Activated CD4-positive, alpha-beta memory T cell treated with anti-CD3 and anti-CD28 coated beads for 36 hours (primary cell): ENCODE data around the gene TIGD1. TPM values are rescaled to one million over a fixed set of nuclear protein-coding genes. Genes with fewer than 3 reads are reported as not detected.
"Not testable (repeated sequence)": the region's sequence is repeated elsewhere in the genome, so short reads cannot be mapped to it uniquely, and the experiment has no call there.

Source experiments
- CTCF ChIA-PET: fragments of 350-600 bp; sonication (Branson Sonifier 250); formaldehyde crosslinking; loops from one replicate; lab custom pipeline; 2021; ENCODE audit warnings: antibody characterized with exemption, inconsistent platforms; lab: Charles Lee
- POLR2A ChIA-PET: fragments of 350-600 bp; sonication (Branson Sonifier 250); formaldehyde crosslinking; loops from one replicate; lab custom pipeline; 2021; ENCODE audit warnings: antibody characterized with exemption; lab: Charles Lee
- DNase-seq: peaks from one replicate; pipeline ENCODE4 v3.0.0-alpha.2; 2020
- H3K27ac Mint-ChIP-seq: one replicate; pipeline ENCODE4 v1.8.0; 2021; ENCODE audit warnings: mixed read lengths
- H3K27me3 Mint-ChIP-seq: one replicate; pipeline ENCODE4 v1.8.0; 2021; ENCODE audit warnings: mixed read lengths
- H3K36me3 Mint-ChIP-seq: one replicate; pipeline ENCODE4 v1.8.0; 2021; ENCODE audit warnings: mixed read lengths
- H3K4me1 Mint-ChIP-seq: one replicate; pipeline ENCODE4 v1.8.0; 2021; ENCODE audit warnings: low read depth, mixed read lengths
- H3K4me3 Mint-ChIP-seq: one replicate; pipeline ENCODE4 v1.8.0; 2021; ENCODE audit warnings: mild to moderate bottlenecking, mixed read lengths
- H3K9me3 Mint-ChIP-seq: one replicate; pipeline ENCODE4 v1.8.0; 2021; ENCODE audit warnings: mixed read lengths
- intact Hi-C: fragments of 100-400 bp; cut with micrococcal nuclease; formaldehyde crosslinking; loops from one replicate; pipeline ENCODE4 v1.15.1; 2023
- total RNA-seq, 2 experiments: library from RNA; stranded (reverse); gene quantifications; one replicate each; pipeline ENCODE4 v1.2.3, GENCODE V29; 2021

TIGD1 gene
- total RNA-seq, 2 experiments from 2014 or later = 5.8 to 7.2 TPM

GRCh38 chr2:232580648-232580981 is 30.3 kb upstream of the TIGD1 start:
- peaks cover 8% of the 10 kb centered on the region for H3K4me1 Mint-ChIP-seq
- H3K27me3 Mint-ChIP-seq = no peaks in the 10 kb centered on the region
- H3K9me3 Mint-ChIP-seq = peaks cover 4% of the 10 kb centered on the region
- POLR2A ChIA-PET = no interaction called here
- CTCF ChIA-PET = interaction anchor here (0.9 kb wide), 1 partner anchor 57 kb away, joined by 3 read pairs; no protein-coding TSS in a partner anchor
- H3K27ac Mint-ChIP-seq = no peak overlapping the region
- peaks cover 42% of the 10 kb centered on the region for H3K36me3 Mint-ChIP-seq
- no peak overlapping the region for H3K4me3 Mint-ChIP-seq
- intact Hi-C loops = no loop called here
- no peak for DNase-seq

- Mint-ChIP-seq H3K36me3 (peaks cover 44% of the 10 kb centered on the region), H3K4me1 (peaks cover 8% of the 10 kb centered on the region), H3K4me3 (no peak overlapping the region), H3K9me3 (peaks cover 4% of the 10 kb centered on the region), H3K27me3 (no peaks in the 10 kb centered on the region), H3K27ac (no peak overlapping the region)
- no peak for DNase-seq
- ChIA-PET CTCF (interaction anchor here (0.7 to 1.6 kb wide), 2 partner anchors 33 to 78 kb away, joined by 3 read pairs; no protein-coding TSS in a partner anchor), POLR2A (interaction anchor here (0.5 kb wide), 1 partner anchor 11 kb away, joined by 3 read pairs; no protein-coding TSS in a partner anchor)
- intact Hi-C loops = no loop called here
These were observed 28.3 kb upstream of the TIGD1 start for GRCh38 chr2:232578626-232579025.

GRCh38 chr2:232577841-232578240 is 27.5 kb upstream of the TIGD1 start:
- POLR2A ChIA-PET = no interaction called here
- CTCF ChIA-PET = interaction anchor here (1.6 kb wide), 1 partner anchor 33 kb away, joined by 3 read pairs; no protein-coding TSS in a partner anchor

GRCh38 chr2:232576995-232577394 is 26.6 kb upstream of the TIGD1 start:
- peaks cover 31% of the 10 kb centered on the region for H3K36me3 Mint-ChIP-seq
- H3K4me1 Mint-ChIP-seq = peaks cover 8% of the 10 kb centered on the region
- H3K9me3 Mint-ChIP-seq = no peaks in the 10 kb centered on the region
- intact Hi-C loops = no loop called here
- ChIA-PET CTCF (no interaction called here), POLR2A (no interaction called here)
- H3K27ac Mint-ChIP-seq = no peak overlapping the region
- no peak overlapping the region for H3K4me3 Mint-ChIP-seq
- no peaks in the 10 kb centered on the region for H3K27me3 Mint-ChIP-seq
- no peak for DNase-seq

More at GRCh38 chr2:232577841-232578240, 27.5 kb upstream of the TIGD1 start:
- H3K27me3 Mint-ChIP-seq = no peaks in the 10 kb centered on the region
- DNase-seq = no peak
- peaks cover 39% of the 10 kb centered on the region for H3K36me3 Mint-ChIP-seq
- no peak overlapping the region for H3K27ac Mint-ChIP-seq
- peaks cover 8% of the 10 kb centered on the region for H3K4me1 Mint-ChIP-seq
- H3K9me3 Mint-ChIP-seq = no peaks in the 10 kb centered on the region
- intact Hi-C loops = no loop called here
- no peak overlapping the region for H3K4me3 Mint-ChIP-seq

GRCh38 chr2:232575404-232575746 is 25.0 kb upstream of the TIGD1 start:
- no peaks in the 10 kb centered on the region for H3K27me3 Mint-ChIP-seq
- no peak overlapping the region for H3K27ac Mint-ChIP-seq
- CTCF ChIA-PET = no interaction called here
- intact Hi-C loops = no loop called here
- H3K36me3 Mint-ChIP-seq = peaks cover 24% of the 10 kb centered on the region
- H3K9me3 Mint-ChIP-seq = no peaks in the 10 kb centered on the region
- H3K4me1 Mint-ChIP-seq = peaks cover 6% of the 10 kb centered on the region
- DNase-seq = no peak
- POLR2A ChIA-PET = no interaction called here
- no peak overlapping the region for H3K4me3 Mint-ChIP-seq

GRCh38 chr2:232574674-232575403 is 24.5 kb upstream of the TIGD1 start:
- no peaks in the 10 kb centered on the region for H3K27me3 Mint-ChIP-seq
- H3K27ac Mint-ChIP-seq = no peak overlapping the region
- intact Hi-C loops = no loop called here
- H3K4me1 Mint-ChIP-seq = peaks cover under 1% of the 10 kb centered on the region
- peaks cover 21% of the 10 kb centered on the region for H3K36me3 Mint-ChIP-seq
- POLR2A ChIA-PET = no interaction called here
- no peak overlapping the region for H3K4me3 Mint-ChIP-seq
- CTCF ChIA-PET = no interaction called here
- DNase-seq = no peak
- no peaks in the 10 kb centered on the region for H3K9me3 Mint-ChIP-seq

- Mint-ChIP-seq H3K27ac (no peak overlapping the region), H3K4me1 (no peaks in the 10 kb centered on the region), H3K4me3 (no peak overlapping the region), H3K9me3 (no peaks in the 10 kb centered on the region), H3K27me3 (no peaks in the 10 kb centered on the region), H3K36me3 (peaks cover 26% of the 10 kb centered on the region)
- intact Hi-C loops = no loop called here
- no peak for DNase-seq
- POLR2A ChIA-PET = no interaction called here
- CTCF ChIA-PET = no interaction called here
These were observed 23.5 kb upstream of the TIGD1 start for GRCh38 chr2:232573771-232574435.

GRCh38 chr2:232573042-232573441 is 22.7 kb upstream of the TIGD1 start:
- no peaks in the 10 kb centered on the region for H3K4me1 Mint-ChIP-seq
- no peak for DNase-seq
- ChIA-PET CTCF (interaction anchor here (0.6 to 1.1 kb wide), 2 partner anchors 38 to 94 kb away, joined by 3 read pairs; no protein-coding TSS in a partner anchor), POLR2A (no interaction called here)
- H3K4me3 Mint-ChIP-seq = no peak overlapping the region
- H3K36me3 Mint-ChIP-seq = peaks cover 30% of the 10 kb centered on the region
- intact Hi-C loops = no loop called here
- H3K9me3 Mint-ChIP-seq = no peaks in the 10 kb centered on the region
- no peak overlapping the region for H3K27ac Mint-ChIP-seq
- H3K27me3 Mint-ChIP-seq = no peaks in the 10 kb centered on the region

GRCh38 chr2:232571026-232571474 is 20.7 kb upstream of the TIGD1 start:
- ChIA-PET CTCF (no interaction called here), POLR2A (no interaction called here)
- H3K27me3 Mint-ChIP-seq = no peaks in the 10 kb centered on the region
- intact Hi-C loops = no loop called here
- no peak overlapping the region for H3K27ac Mint-ChIP-seq
- H3K36me3 Mint-ChIP-seq = peaks cover 42% of the 10 kb centered on the region
- no peak for DNase-seq
- H3K9me3 Mint-ChIP-seq = no peaks in the 10 kb centered on the region
- no peak overlapping the region for H3K4me3 Mint-ChIP-seq
- H3K4me1 Mint-ChIP-seq = no peaks in the 10 kb centered on the region

- H3K9me3 Mint-ChIP-seq, H3K27ac Mint-ChIP-seq, H3K4me1 Mint-ChIP-seq, POLR2A ChIA-PET, H3K4me3 Mint-ChIP-seq, intact Hi-C loops, DNase-seq, H3K27me3 Mint-ChIP-seq, CTCF ChIA-PET: not testable (repeated sequence)
- peaks cover 44% of the 10 kb centered on the region for H3K36me3 Mint-ChIP-seq
These were observed 20.1 kb upstream of the TIGD1 start for GRCh38 chr2:232570481-232570880.

GRCh38 chr2:232569541-232569940 is 19.2 kb upstream of the TIGD1 start:
- Mint-ChIP-seq H3K9me3 (no peaks in the 10 kb centered on the region), H3K4me1 (no peaks in the 10 kb centered on the region), H3K36me3 (peaks cover 48% of the 10 kb centered on the region), H3K27ac (no peak overlapping the region), H3K4me3 (no peak overlapping the region), H3K27me3 (no peaks in the 10 kb centered on the region)
- ChIA-PET POLR2A (no interaction called here), CTCF (no interaction called here)
- no peak for DNase-seq
- intact Hi-C loops = no loop called here

GRCh38 chr2:232568161-232568560 is 17.8 kb upstream of the TIGD1 start:
- Mint-ChIP-seq H3K9me3 (no peaks in the 10 kb centered on the region), H3K4me3 (no peak overlapping the region), H3K27ac (no peak overlapping the region), H3K4me1 (no peaks in the 10 kb centered on the region), H3K36me3 (peaks cover 44% of the 10 kb centered on the region), H3K27me3 (no peaks in the 10 kb centered on the region)
- intact Hi-C loops = no loop called here
- ChIA-PET POLR2A (no interaction called here), CTCF (interaction anchor here (0.6 kb wide), 1 partner anchor 341 kb away, joined by 3 read pairs; no protein-coding TSS in a partner anchor)
- no peak for DNase-seq
